OCI-LY7 (cell line): ENCODE results near the gene RBM38. TPM values are rescaled to one million over a fixed set of nuclear protein-coding genes. Genes with fewer than 3 reads are reported as not detected.

Experiments used
- BruUV-seq: library from RNA; stranded (reverse); fragments of 400-500 nt; replicated peaks from 2 replicates; lab custom pipeline; 2021; lab: Mats Ljungman, UMichigan
- CTCF ChIA-PET: fragments of 300-600 bp; sonication (Branson Sonifier 250); formaldehyde crosslinking; loops from one replicate; lab custom pipeline; 2022; ENCODE audit warnings: antibody characterized with exemption; ENCODE audit not compliant: unreplicated experiment; lab: Charles Lee
- POLR2A ChIA-PET: fragments of 300-600 bp; sonication (Branson Sonifier 250); formaldehyde crosslinking; loops from one replicate; lab custom pipeline; 2022; ENCODE audit warnings: antibody characterized with exemption; lab: Charles Lee
- DNase-seq: peaks from one replicate; pipeline ENCODE4 v3.0.0-alpha.2; 2015; ENCODE audit warnings: low spot score
- H2AFZ ChIP-seq: fragments of 200-600 bp; sonication (generic), shearing (Covaris generic); 2 replicates; pipeline ENCODE4 v1.6.1; 2014; ENCODE audit warnings: mild to moderate bottlenecking, antibody characterized with exemption, low read length, moderate library complexity
- H3K27ac ChIP-seq: fragments of 200-600 bp; sonication (generic); 2 replicates; pipeline ENCODE4 v1.5.1; 2014; ENCODE audit warnings: mixed run types, low read depth, mild to moderate bottlenecking, moderate library complexity, low read length, inconsistent platforms; ENCODE audit not compliant: poor library complexity, severe bottlenecking
- H3K36me3 ChIP-seq: fragments of 200-600 bp; sonication (generic); 2 replicates; pipeline ENCODE4 v1.6.1; 2014; ENCODE audit warnings: mild to moderate bottlenecking, antibody characterized with exemption, low read length, moderate library complexity, mixed read lengths; ENCODE audit not compliant: insufficient read depth
- H3K4me1 ChIP-seq: fragments of 200-600 bp; sonication (generic); 2 replicates; pipeline ENCODE4 v1.5.1; 2014; ENCODE audit warnings: mild to moderate bottlenecking, low read length; ENCODE audit not compliant: insufficient read depth, poor library complexity, severe bottlenecking
- H3K4me2 ChIP-seq: fragments of 200-600 bp; sonication (generic); 2 replicates; pipeline ENCODE4 v1.6.1; 2014; ENCODE audit warnings: mild to moderate bottlenecking, low read length
- H3K4me3 ChIP-seq: fragments of 200-600 bp; sonication (generic); 2 replicates; pipeline ENCODE4 v1.5.1; 2014; ENCODE audit warnings: mild to moderate bottlenecking, low read depth, low read length; ENCODE audit not compliant: poor library complexity, severe bottlenecking
- H3K79me2 ChIP-seq: fragments of 200-600 bp; sonication (generic); 2 replicates; pipeline ENCODE4 v1.6.1; 2016; ENCODE audit warnings: low read depth, mild to moderate bottlenecking, low read length, moderate library complexity, mixed read lengths; ENCODE audit not compliant: insufficient read depth
- H3K9me2 ChIP-seq: fragments of 200-600 bp; sonication (generic); 2 replicates; pipeline ENCODE4 v1.6.1; 2016; ENCODE audit warnings: mild to moderate bottlenecking, low read length, mixed read lengths; ENCODE audit not compliant: insufficient read depth
- H3K9me3 ChIP-seq: fragments of 200-600 bp; sonication (generic); 2 replicates; pipeline ENCODE4 v1.6.1; 2014; ENCODE audit warnings: mild to moderate bottlenecking, mixed run types, low read length, mixed read lengths
- H4K20me1 ChIP-seq: fragments of 200-600 bp; sonication (generic); 2 replicates; pipeline ENCODE4 v1.6.1; 2014; ENCODE audit warnings: mild to moderate bottlenecking, antibody characterized with exemption, low read length, moderate library complexity, mixed read lengths; ENCODE audit not compliant: insufficient read depth
- CTCF ChIP-seq: fragments of 200-600 bp; sonication (generic); conservative IDR thresholded peaks from 2 replicates; pipeline ENCODE4 v1.5.1; 2014; ENCODE audit warnings: mild to moderate bottlenecking, antibody characterized with exemption, low read length, moderate library complexity, mixed read lengths
- EZH2phosphoT487 ChIP-seq: fragments of 200-600 bp; sonication (generic); IDR thresholded peaks from 2 replicates; pipeline ENCODE4 v1.6.1; 2018; ENCODE audit warnings: low read depth, borderline replicate concordance, mild to moderate bottlenecking, mixed run types, antibody characterized with exemption, low read length, moderate library complexity, mixed read lengths
- intact Hi-C: fragments of 100-400 bp; cut with micrococcal nuclease; formaldehyde crosslinking; loops from one replicate; pipeline ENCODE4 v1.10.0; 2022; ENCODE audit not compliant: unreplicated experiment
- total RNA-seq, 2 experiments: library from RNA; depleted of rRNA in 1 of 2; stranded (reverse); fragments of >200 nt in 1 of 2; shearing (Covaris generic) in 1 of 2; gene quantifications; 2 replicates each; pipeline ENCODE4 v1.2.3, GENCODE V29; 2014 to 2022

RBM38 gene
- total RNA-seq, 2 experiments from 2014 or later = 119 to 174 TPM

- H3K79me2 ChIP-seq = peaks cover 96% of the 10 kb centered on the region
- ChIA-PET POLR2A (interaction anchor here (1.5 to 3.2 kb wide), 6 partner anchors 8 to 77 kb away, joined by 6 to 24 read pairs (median 13); no protein-coding TSS in a partner anchor), CTCF (interaction anchor here (0.5 to 1.9 kb wide), 3 partner anchors 76 to 81 kb away, joined by 3 to 6 read pairs (median 6); no protein-coding TSS in a partner anchor)
- H3K4me3 ChIP-seq = peak overlapping the region; percentile 99
- peaks cover 26% of the 10 kb centered on the region for H4K20me1 ChIP-seq
- no peaks in the 10 kb centered on the region for H3K9me3 ChIP-seq
- H3K4me2 ChIP-seq = peak overlapping the region; percentile 91
- H3K4me1 ChIP-seq = peaks cover 89% of the 10 kb centered on the region
- H2AFZ ChIP-seq = no peak overlapping the region
- H3K9me2 ChIP-seq = no peaks in the 10 kb centered on the region
- no TSS peak for BruUV-seq
- peak overlapping the region; percentile 97 for H3K27ac ChIP-seq
- TF ChIP-seq EZH2phosphoT487 (no peak), CTCF (no peak)
- intact Hi-C loops = loop anchor here (10.0 kb wide), 1 partner anchor 1768 kb away; the partner anchor contains the start of gene ZNF831
- peak; percentile 37 for DNase-seq
- peaks cover 94% of the 10 kb centered on the region for H3K36me3 ChIP-seq
Measured at GRCh38 chr20:57396984-57397692, 5.9 kb downstream of the RBM38 start.

DNA sequence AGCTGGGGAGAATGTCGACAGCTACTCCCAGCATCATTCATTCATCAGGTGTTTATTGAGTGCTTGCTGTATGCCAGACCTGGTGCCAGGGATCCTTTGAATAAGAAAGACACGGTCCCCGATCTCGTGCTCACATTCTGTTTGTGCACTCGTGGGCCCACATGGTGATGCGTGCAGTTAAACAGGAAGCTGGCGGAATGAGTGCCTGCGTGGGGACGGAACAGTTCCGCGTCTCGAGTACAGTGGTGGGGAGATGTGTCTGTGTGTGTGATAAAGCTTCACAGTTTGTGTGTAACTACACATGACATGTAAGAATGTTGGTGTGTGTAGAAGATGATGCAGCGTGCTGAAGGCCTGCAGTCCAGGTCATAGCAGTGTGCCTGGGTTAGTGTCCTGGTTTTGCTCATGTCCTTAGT lies 6.5 kb downstream of the RBM38 start:
- peak overlapping the region; percentile 91 for H3K4me2 ChIP-seq
- peak overlapping the region; percentile 99 for H3K4me3 ChIP-seq
- H4K20me1 ChIP-seq = peaks cover 22% of the 10 kb centered on the region
- peak overlapping the region; percentile 97 for H3K27ac ChIP-seq
- no peaks in the 10 kb centered on the region for H3K9me3 ChIP-seq
- peaks cover 90% of the 10 kb centered on the region for H3K4me1 ChIP-seq
- CTCF ChIA-PET = interaction anchor here (0.5 to 1.9 kb wide), 3 partner anchors 76 to 80 kb away, joined by 3 to 6 read pairs (median 6); no protein-coding TSS in a partner anchor
- TF ChIP-seq EZH2phosphoT487 (no peak), CTCF (no peak)
- POLR2A ChIA-PET = interaction anchor here (0.9 to 3.2 kb wide), 9 partner anchors 9 to 222 kb away, joined by 3 to 24 read pairs (median 6); partner anchors contain the start of gene ZBP1
- peaks cover 95% of the 10 kb centered on the region for H3K79me2 ChIP-seq
- peaks cover 94% of the 10 kb centered on the region for H3K36me3 ChIP-seq
- H3K9me2 ChIP-seq = no peaks in the 10 kb centered on the region
- no TSS peak for BruUV-seq
- no peak overlapping the region for H2AFZ ChIP-seq
- intact Hi-C loops = loop anchor here (2.0 to 10.0 kb wide), 4 partner anchors 37 to 1767 kb away; partner anchors contain the start of gene ZNF831
- DNase-seq = peak; percentile 61
